ENCODE results near the gene PGRMC1.

GRCh38 chrX:119218198-119218597, 17.9 kb upstream of the PGRMC1 start:
- TF ChIP-seq CTCF (IDR thresholded peaks at IDR 0.05; ENCODE audit: poor library complexity) (peak; percentile 47), EZH2 (IDR thresholded peaks at IDR 0.05; ENCODE audit: borderline replicate concordance) (no peak)

Measured in hepatocyte (in vitro differentiated cells).